Thyroid gland (tissue), 4 donors: ENCODE data around the gene SQSTM1.

ENCODE experiments used
- POLR2A ChIP-seq, 2 donors: fragments of 450-650 bp; IDR thresholded peaks; one replicate each; pipeline ENCODE4 v1.6.1; 2017; ENCODE audit warnings: antibody characterized with exemption in 2 of 2, mild to moderate bottlenecking in 2 of 2, moderate library complexity in 1 of 2
- TF ChIP-seq, protein P1 (sequence below), 6 experiments: fragments of 200-600 bp in 3 of 6; fragments of 450-650 bp in 3 of 6; sonication (generic) in 3 of 6; IDR thresholded peaks; one replicate each; pipeline ENCODE4 v1.5.1; 2016 to 2019; ENCODE audit warnings: antibody characterized with exemption in 6 of 6, mild to moderate bottlenecking in 2 of 6, inconsistent platforms in 1 of 6, moderate library complexity in 1 of 6

DNA sequence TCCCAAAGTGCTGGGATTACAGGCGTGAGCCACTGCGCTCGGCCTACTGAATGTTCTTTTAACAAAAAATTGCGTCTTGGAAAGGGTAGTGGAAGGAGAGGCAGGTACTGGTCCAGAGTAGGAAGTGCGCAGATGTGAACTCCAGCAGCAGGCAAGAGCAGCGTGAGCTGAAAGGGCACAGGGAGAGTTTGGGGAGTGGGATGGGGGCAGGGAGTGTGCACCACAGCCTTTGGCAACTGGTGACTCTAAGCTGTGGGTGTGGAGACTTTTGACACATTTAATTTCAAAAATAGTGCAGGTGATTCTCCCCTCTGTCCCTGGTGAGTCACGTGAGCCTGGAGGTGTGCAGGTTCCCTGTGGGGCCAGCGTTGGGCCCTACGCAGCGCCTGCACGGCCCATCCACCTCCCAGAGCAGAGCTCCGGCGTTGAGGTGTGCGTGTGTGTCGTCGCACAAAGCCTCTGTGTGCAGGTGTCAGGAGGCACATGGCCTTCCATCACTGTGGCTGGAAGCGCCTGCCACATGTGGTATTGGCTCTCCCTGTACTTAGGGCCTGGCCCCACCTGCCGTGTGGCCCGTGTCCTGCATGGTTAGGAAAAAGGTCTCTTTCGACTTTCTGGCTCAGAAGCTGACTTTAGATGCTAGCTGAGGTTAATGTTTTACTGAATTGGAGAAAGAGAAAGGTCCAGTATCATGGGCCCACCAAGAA, 11.5 kb downstream of the SQSTM1 start:
- TF ChIP-seq, protein P1, sequence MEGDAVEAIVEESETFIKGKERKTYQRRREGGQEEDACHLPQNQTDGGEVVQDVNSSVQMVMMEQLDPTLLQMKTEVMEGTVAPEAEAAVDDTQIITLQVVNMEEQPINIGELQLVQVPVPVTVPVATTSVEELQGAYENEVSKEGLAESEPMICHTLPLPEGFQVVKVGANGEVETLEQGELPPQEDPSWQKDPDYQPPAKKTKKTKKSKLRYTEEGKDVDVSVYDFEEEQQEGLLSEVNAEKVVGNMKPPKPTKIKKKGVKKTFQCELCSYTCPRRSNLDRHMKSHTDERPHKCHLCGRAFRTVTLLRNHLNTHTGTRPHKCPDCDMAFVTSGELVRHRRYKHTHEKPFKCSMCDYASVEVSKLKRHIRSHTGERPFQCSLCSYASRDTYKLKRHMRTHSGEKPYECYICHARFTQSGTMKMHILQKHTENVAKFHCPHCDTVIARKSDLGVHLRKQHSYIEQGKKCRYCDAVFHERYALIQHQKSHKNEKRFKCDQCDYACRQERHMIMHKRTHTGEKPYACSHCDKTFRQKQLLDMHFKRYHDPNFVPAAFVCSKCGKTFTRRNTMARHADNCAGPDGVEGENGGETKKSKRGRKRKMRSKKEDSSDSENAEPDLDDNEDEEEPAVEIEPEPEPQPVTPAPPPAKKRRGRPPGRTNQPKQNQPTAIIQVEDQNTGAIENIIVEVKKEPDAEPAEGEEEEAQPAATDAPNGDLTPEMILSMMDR (IDR thresholded peaks at IDR 0.05): no peak
- no peak for TF ChIP-seq POLR2A (IDR thresholded peaks at IDR 0.05)
